Osteocyte (in vitro differentiated cells): ENCODE measurements around the gene DCAF8L2. TPM values are rescaled to one million over a fixed set of nuclear protein-coding genes. Genes with fewer than 3 reads are reported as not detected.

ENCODE experiments used
- DNase-seq: peaks from one replicate; pipeline ENCODE4 v3.0.0; 2021; ENCODE audit warnings: mixed read lengths; ENCODE audit not compliant: unreplicated experiment; ENCODE audit errors: extremely low spot score
- H3K27ac Mint-ChIP-seq: one replicate; pipeline ENCODE4 v1.8.0; 2021; ENCODE audit warnings: mild to moderate bottlenecking, mixed read lengths; ENCODE audit not compliant: unreplicated experiment
- H3K27me3 Mint-ChIP-seq: one replicate; pipeline ENCODE4 v1.8.0; 2021; ENCODE audit warnings: mixed read lengths; ENCODE audit not compliant: unreplicated experiment
- H3K36me3 Mint-ChIP-seq: one replicate; pipeline ENCODE4 v1.8.0; 2021; ENCODE audit warnings: mixed read lengths; ENCODE audit not compliant: unreplicated experiment
- H3K4me1 Mint-ChIP-seq: one replicate; pipeline ENCODE4 v1.8.0; 2021; ENCODE audit warnings: mixed read lengths; ENCODE audit not compliant: unreplicated experiment
- H3K4me3 Mint-ChIP-seq: one replicate; pipeline ENCODE4 v1.8.0; 2021; ENCODE audit warnings: mild to moderate bottlenecking, moderate library complexity, mixed read lengths; ENCODE audit not compliant: unreplicated experiment
- H3K9me3 Mint-ChIP-seq: one replicate; pipeline ENCODE4 v1.8.0; 2021; ENCODE audit warnings: mixed read lengths; ENCODE audit not compliant: unreplicated experiment
- total RNA-seq: library from RNA; stranded (reverse); gene quantifications from 2 replicates; pipeline ENCODE4 v1.2.1, GENCODE V29; 2021
- TF ChIP-seq, protein P1 (sequence below): fragments of 200-600 bp; sonication (generic); IDR thresholded peaks from 2 replicates; pipeline ENCODE4 v1.5.0; 2021; ENCODE audit warnings: antibody characterized with exemption, mild to moderate bottlenecking, moderate library complexity

Gene DCAF8L2
- total RNA-seq, 1 donor from 2014 or later: not detected

DNA sequence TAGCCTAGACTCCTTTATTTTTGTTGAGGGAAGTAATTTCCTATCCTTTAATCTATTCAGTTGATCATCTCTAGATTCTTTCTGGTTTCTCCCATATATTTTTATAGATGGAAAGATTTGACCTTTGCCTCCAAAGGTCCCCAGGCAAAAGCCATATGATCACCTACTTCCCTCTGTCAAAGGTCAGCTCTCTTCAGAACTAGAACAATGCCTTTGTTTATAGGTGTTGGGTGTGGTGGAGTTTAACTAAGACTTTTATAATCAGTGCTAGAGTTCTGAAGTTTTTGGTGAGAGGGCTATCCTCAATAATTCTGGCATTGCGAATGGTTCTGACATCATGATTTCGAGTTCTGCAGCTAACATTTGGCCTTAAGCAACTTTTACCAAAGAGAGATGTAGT is 19.0 kb upstream of the DCAF8L2 start:
- Mint-ChIP-seq H3K36me3 (no peaks in the 10 kb centered on the region), H3K27me3 (no peaks in the 10 kb centered on the region), H3K9me3 (peaks cover 3% of the 10 kb centered on the region), H3K27ac (no peak overlapping the region), H3K4me1 (no peaks in the 10 kb centered on the region), H3K4me3 (no peak overlapping the region)
- no peak for DNase-seq
- TF ChIP-seq, protein P1, sequence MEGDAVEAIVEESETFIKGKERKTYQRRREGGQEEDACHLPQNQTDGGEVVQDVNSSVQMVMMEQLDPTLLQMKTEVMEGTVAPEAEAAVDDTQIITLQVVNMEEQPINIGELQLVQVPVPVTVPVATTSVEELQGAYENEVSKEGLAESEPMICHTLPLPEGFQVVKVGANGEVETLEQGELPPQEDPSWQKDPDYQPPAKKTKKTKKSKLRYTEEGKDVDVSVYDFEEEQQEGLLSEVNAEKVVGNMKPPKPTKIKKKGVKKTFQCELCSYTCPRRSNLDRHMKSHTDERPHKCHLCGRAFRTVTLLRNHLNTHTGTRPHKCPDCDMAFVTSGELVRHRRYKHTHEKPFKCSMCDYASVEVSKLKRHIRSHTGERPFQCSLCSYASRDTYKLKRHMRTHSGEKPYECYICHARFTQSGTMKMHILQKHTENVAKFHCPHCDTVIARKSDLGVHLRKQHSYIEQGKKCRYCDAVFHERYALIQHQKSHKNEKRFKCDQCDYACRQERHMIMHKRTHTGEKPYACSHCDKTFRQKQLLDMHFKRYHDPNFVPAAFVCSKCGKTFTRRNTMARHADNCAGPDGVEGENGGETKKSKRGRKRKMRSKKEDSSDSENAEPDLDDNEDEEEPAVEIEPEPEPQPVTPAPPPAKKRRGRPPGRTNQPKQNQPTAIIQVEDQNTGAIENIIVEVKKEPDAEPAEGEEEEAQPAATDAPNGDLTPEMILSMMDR: no peak

DNA sequence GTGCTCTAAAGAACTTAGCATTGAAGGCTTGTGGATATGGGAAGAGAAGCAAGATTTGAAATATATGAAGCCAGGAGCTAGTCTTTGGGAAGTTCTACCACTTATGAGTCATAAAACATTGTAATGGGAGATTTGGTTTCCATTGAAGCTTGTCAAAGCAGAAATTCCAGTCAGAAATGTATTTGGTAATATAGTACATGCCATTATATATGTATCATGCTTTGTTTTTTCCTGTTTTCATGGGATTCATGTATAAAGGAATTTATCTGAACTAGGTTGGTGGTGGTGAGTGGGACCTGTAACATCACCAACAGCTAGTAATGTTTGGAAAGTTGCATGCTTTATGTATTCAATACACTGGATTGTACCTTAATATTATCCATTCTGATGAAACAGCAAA is 14.6 kb upstream of the DCAF8L2 start:
- peaks cover 11% of the 10 kb centered on the region for H3K9me3 Mint-ChIP-seq
- TF ChIP-seq, protein P1: no peak
- no peaks in the 10 kb centered on the region for H3K4me1 Mint-ChIP-seq
- DNase-seq: no peak
- H3K27ac Mint-ChIP-seq: no peak overlapping the region
- H3K27me3 Mint-ChIP-seq: no peaks in the 10 kb centered on the region
- H3K4me3 Mint-ChIP-seq: no peak overlapping the region
- H3K36me3 Mint-ChIP-seq: no peaks in the 10 kb centered on the region

DNA sequence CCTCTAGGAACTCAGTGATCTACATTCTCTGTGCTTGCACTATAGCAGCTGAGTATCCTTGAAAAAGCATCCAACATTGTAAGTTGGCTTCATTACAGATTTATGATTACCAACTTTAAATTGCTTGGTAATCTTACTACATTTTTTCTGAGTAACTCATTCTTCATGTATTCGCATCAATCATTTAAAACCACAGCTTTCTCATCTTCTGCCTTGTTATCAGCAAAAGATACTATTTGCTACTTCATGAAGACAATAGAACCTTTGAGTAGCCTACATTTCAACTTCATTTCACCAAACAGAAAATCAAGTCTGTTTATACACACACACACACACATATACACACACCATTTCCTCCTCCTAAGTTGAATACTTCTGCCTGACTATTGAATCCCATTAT is 6.2 kb upstream of the DCAF8L2 start:
- Mint-ChIP-seq H3K4me1 (no peaks in the 10 kb centered on the region), H3K27me3 (no peaks in the 10 kb centered on the region), H3K36me3 (no peaks in the 10 kb centered on the region), H3K27ac (no peak overlapping the region), H3K4me3 (no peak overlapping the region), H3K9me3 (no peaks in the 10 kb centered on the region)
- DNase-seq: no peak
- TF ChIP-seq, protein P1: no peak

DNA sequence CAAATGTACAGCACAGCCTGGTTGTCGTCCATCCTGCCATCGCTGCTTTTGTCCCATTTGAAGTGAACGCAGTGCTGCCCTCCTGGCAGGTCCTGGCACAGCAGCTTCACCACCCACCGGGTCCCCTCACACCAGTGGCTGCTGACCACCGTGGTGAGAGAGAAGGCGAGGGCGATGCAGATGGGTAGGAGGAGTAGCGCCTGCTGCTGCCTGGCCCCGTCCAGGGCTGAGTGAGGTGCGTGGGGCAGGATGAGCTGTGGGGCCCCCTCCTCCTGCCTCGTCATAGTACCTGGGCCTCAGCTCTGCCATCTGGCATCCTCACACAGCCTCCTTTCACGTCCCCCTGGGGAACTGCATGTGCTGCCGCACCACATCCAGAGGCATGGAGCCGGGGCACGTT is 1.8 kb downstream of the DCAF8L2 start:
- Mint-ChIP-seq H3K4me3 (no peak overlapping the region), H3K9me3 (peaks cover 4% of the 10 kb centered on the region), H3K27ac (no peak overlapping the region), H3K27me3 (no peaks in the 10 kb centered on the region), H3K36me3 (no peaks in the 10 kb centered on the region), H3K4me1 (no peaks in the 10 kb centered on the region)
- DNase-seq: no peak
- TF ChIP-seq, protein P1: no peak

DNA sequence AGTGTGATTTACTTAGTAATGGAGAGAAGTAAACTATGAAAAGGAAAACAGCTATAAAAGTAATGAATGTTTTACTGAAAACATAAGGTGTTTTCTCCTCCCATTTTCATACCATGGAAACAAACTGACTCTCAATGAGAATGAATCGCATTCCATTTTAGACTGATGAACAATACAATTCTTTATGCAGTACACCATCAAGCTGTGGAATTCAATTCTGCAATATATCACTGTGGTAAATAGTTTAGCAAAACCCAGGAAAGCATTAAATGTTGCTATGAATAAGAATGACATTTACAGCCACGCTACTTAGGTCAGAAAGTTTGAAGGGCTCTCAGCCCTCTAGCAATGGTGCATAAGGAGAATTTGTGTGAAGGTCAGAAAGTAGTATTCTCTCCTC is 7.4 kb downstream of the DCAF8L2 start:
- H3K36me3 Mint-ChIP-seq: no peaks in the 10 kb centered on the region
- no peak overlapping the region for H3K27ac Mint-ChIP-seq
- TF ChIP-seq, protein P1: no peak
- no peaks in the 10 kb centered on the region for H3K4me1 Mint-ChIP-seq
- peaks cover 4% of the 10 kb centered on the region for H3K9me3 Mint-ChIP-seq
- no peak overlapping the region for H3K4me3 Mint-ChIP-seq
- no peaks in the 10 kb centered on the region for H3K27me3 Mint-ChIP-seq
- DNase-seq: no peak
